Panc1 (cell line): ENCODE measurements around the gene USP31.

Experiments
- SIN3A ChIP-seq: IDR thresholded peaks from 2 replicates; pipeline ENCODE4 v1.6.1; 2012; ENCODE audit warnings: low read depth, mild to moderate bottlenecking, low read length, moderate library complexity, borderline replicate concordance; ENCODE audit not compliant: insufficient read depth
- TF ChIP-seq, protein P1 (sequence below): fragments of 450-650 bp; IDR thresholded peaks from 2 replicates; pipeline ENCODE4 v1.5.1; 2017; ENCODE audit warnings: mild to moderate bottlenecking

DNA sequence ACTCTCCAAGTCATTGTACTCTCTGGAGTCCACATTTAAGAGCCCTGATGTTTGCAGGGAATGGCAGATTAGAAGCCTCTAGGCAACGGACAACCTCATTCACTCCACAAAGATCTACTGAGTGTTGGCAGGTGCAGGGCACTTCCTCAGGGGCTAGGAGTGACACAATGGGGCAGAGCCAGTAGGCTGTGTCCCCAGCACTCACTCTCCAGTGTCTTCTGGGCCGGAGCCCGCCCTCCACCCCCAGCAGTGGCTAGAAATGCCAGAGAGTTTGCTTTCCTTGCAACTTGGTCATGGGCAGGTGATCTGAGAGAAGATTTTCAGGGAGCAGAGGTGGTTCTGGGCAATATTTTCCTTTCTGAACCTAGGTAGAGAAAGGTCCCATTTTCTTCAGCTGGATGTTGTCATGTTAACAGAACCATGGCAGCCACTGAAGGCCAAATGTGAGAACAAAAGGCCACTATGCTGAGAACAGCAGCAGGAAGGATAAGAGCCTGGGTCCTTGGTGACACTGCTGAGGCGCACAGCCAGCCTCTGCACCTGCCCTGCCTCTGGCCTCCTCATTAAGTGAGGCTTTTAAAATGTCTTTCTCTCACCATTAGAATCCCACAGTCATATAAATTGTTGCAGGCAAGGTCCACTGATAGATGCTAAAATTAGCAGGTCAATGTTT is 96.2 kb downstream of the USP31 start:
- TF ChIP-seq SIN3A, result no peak
- TF ChIP-seq, protein P1, sequence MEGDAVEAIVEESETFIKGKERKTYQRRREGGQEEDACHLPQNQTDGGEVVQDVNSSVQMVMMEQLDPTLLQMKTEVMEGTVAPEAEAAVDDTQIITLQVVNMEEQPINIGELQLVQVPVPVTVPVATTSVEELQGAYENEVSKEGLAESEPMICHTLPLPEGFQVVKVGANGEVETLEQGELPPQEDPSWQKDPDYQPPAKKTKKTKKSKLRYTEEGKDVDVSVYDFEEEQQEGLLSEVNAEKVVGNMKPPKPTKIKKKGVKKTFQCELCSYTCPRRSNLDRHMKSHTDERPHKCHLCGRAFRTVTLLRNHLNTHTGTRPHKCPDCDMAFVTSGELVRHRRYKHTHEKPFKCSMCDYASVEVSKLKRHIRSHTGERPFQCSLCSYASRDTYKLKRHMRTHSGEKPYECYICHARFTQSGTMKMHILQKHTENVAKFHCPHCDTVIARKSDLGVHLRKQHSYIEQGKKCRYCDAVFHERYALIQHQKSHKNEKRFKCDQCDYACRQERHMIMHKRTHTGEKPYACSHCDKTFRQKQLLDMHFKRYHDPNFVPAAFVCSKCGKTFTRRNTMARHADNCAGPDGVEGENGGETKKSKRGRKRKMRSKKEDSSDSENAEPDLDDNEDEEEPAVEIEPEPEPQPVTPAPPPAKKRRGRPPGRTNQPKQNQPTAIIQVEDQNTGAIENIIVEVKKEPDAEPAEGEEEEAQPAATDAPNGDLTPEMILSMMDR, result no peak
